ENCODE data around the gene CLDND2. TPM values are rescaled to one million over a fixed set of nuclear protein-coding genes. Genes with fewer than 3 reads are reported as not detected.

Gene CLDND2
- total RNA-seq, 1 experiment from 2014 or later = 1.8 TPM

- TF ChIP-seq REST (IDR thresholded peaks at IDR 0.05; ENCODE audit: low read depth) (no peak), SIN3A (IDR thresholded peaks at IDR 0.05; ENCODE audit: low read depth) (no peak), EGR1 (IDR thresholded peaks at IDR 0.05; ENCODE audit: low read depth) (no peak), SRF (IDR thresholded peaks at IDR 0.05; ENCODE audit: low read depth) (no peak), CTCF (IDR thresholded peaks at IDR 0.05 in 2 of 3, conservative IDR thresholded peaks at IDR 0.05 in 1 of 3; ENCODE audit: borderline replicate concordance in 1 of 3, insufficient read depth in 1 of 3, low read depth in 2 of 3, low read length in 2 of 3) (no peak), JUND (IDR thresholded peaks at IDR 0.05) (no peak), ZFX (IDR thresholded peaks at IDR 0.05) (no peak)
These were observed 49.0 kb downstream of the CLDND2 start (continued) for GRCh38 chr19:51319649-51320279.
